ENCODE measurements around the gene RAB7B.

The RAB7B gene

GRCh38 chr1:205993068-205993467 is 10.1 kb downstream of the RAB7B start:
- DNase-seq: no peak

GRCh38 chr1:205992218-205992882 is 10.8 kb downstream of the RAB7B start:
- DNase-seq: no peak

GRCh38 chr1:205991237-205991636 is 12.0 kb downstream of the RAB7B start:
- no peak for DNase-seq

GRCh38 chr1:205990226-205990625 is 13.0 kb downstream of the RAB7B start:
- no peak for DNase-seq

- no peak for DNase-seq
Measured at GRCh38 chr1:205989786-205990185, 13.4 kb downstream of the RAB7B start.

- no peak for DNase-seq
Measured at GRCh38 chr1:205988585-205988995, 14.6 kb downstream of the RAB7B start.

- DNase-seq: no peak
Measured at GRCh38 chr1:205986861-205987260, 16.3 kb downstream of the RAB7B start.

GRCh38 chr1:205986292-205986691 is 16.9 kb downstream of the RAB7B start:
- no peak for DNase-seq

GRCh38 chr1:205985330-205986005 is 17.7 kb downstream of the RAB7B start:
- DNase-seq: no peak

- peak; percentile 47 for DNase-seq
Measured at GRCh38 chr1:205983925-205984725, 19.1 kb downstream of the RAB7B start.

- no peak for DNase-seq
Measured at GRCh38 chr1:205981257-205981656, 21.9 kb downstream of the RAB7B start.

GRCh38 chr1:205980237-205980870 is 22.8 kb downstream of the RAB7B start:
- no peak for DNase-seq

GRCh38 chr1:205979301-205979700 is 23.9 kb downstream of the RAB7B start:
- DNase-seq: no peak

- DNase-seq: no peak
Measured at GRCh38 chr1:205978676-205979075, 24.5 kb downstream of the RAB7B start.

- peak; percentile 76 for DNase-seq
Measured at GRCh38 chr1:205977402-205978014, 25.7 kb downstream of the RAB7B start.

- peak; percentile 32 for DNase-seq
Measured at GRCh38 chr1:205976708-205977401, 26.3 kb downstream of the RAB7B start.

- DNase-seq: no peak
Measured at GRCh38 chr1:205976036-205976435, 27.2 kb downstream of the RAB7B start.

GRCh38 chr1:205975387-205975998 is 27.7 kb downstream of the RAB7B start:
- DNase-seq: no peak

GRCh38 chr1:205974712-205975111 is 28.5 kb downstream of the RAB7B start:
- no peak for DNase-seq

GRCh38 chr1:205973377-205974232 is 29.6 kb downstream of the RAB7B start:
- DNase-seq: no peak
